HepG2 (cell line): Measurements from ENCODE around the gene NAPG. TPM values are rescaled to one million over a fixed set of nuclear protein-coding genes. Genes with fewer than 3 reads are reported as not detected.

ENCODE experiments used
- CBX1 ChIP-seq: IDR thresholded peaks from one replicate; pipeline ENCODE4 v1.6.1; 2016; ENCODE audit warnings: antibody characterized with exemption, low read depth
- ESRRA ChIP-seq: sonication (generic); formaldehyde crosslinking; IDR thresholded peaks from 2 replicates; pipeline ENCODE4 v1.5.1; 2020; ENCODE audit warnings: mild to moderate bottlenecking, low read depth, missing genetic modification reagents
- GTF3A ChIP-seq: sonication (generic); formaldehyde crosslinking; conservative IDR thresholded peaks from 2 replicates; pipeline ENCODE4 v1.4.0; 2020; ENCODE audit warnings: mild to moderate bottlenecking, missing genetic modification reagents
- IRX3 ChIP-seq: sonication (generic); formaldehyde crosslinking; IDR thresholded peaks from 2 replicates; pipeline ENCODE4 v1.8.1; 2023; ENCODE audit warnings: mild to moderate bottlenecking, low read depth, missing genetic modification reagents, borderline replicate concordance
- JUNB ChIP-seq: sonication (generic); formaldehyde crosslinking; IDR thresholded peaks from 2 replicates; pipeline ENCODE4 v1.8.0; 2022; ENCODE audit warnings: missing genetic modification reagents, mild to moderate bottlenecking, borderline replicate concordance
- KDM5B ChIP-seq: sonication (generic); formaldehyde crosslinking; IDR thresholded peaks from 2 replicates; pipeline ENCODE4 v1.4.0; 2020; ENCODE audit warnings: missing genetic modification reagents, mild to moderate bottlenecking, borderline replicate concordance
- KLF11 ChIP-seq: IDR thresholded peaks from 2 replicates; pipeline ENCODE4 v1.6.1; 2016; ENCODE audit warnings: missing compliant biosample characterization
- KLF6 ChIP-seq: IDR thresholded peaks from 2 replicates; pipeline ENCODE4 v1.8.0; 2016; ENCODE audit warnings: missing biosample characterization, missing genetic modification reagents
- MTF1 ChIP-seq: sonication (generic); formaldehyde crosslinking; IDR thresholded peaks from 2 replicates; pipeline ENCODE4 v1.5.0; 2020; ENCODE audit warnings: missing genetic modification reagents
- REL ChIP-seq: sonication (generic); formaldehyde crosslinking; conservative IDR thresholded peaks from 2 replicates; pipeline ENCODE4 v1.8.0; 2022; ENCODE audit warnings: mild to moderate bottlenecking, missing genetic modification reagents, moderate library complexity
- SALL2 ChIP-seq: sonication (generic); formaldehyde crosslinking; IDR thresholded peaks from 2 replicates; pipeline ENCODE4 v1.8.1; 2023; ENCODE audit warnings: mild to moderate bottlenecking, missing genetic modification reagents, inconsistent platforms
- ZNF224 ChIP-seq: sonication (generic); formaldehyde crosslinking; IDR thresholded peaks from 2 replicates; pipeline ENCODE4 v1.5.0; 2020; ENCODE audit warnings: mild to moderate bottlenecking, missing genetic modification reagents
- ZNF350 ChIP-seq: sonication (generic); formaldehyde crosslinking; IDR thresholded peaks from 2 replicates; pipeline ENCODE4 v1.4.0; 2020; ENCODE audit warnings: mild to moderate bottlenecking, low read depth, missing genetic modification reagents, borderline replicate concordance
- ZNF543 ChIP-seq: sonication (generic); formaldehyde crosslinking; IDR thresholded peaks from 2 replicates; pipeline ENCODE4 v1.4.0; 2020; ENCODE audit warnings: mild to moderate bottlenecking, missing genetic modification reagents
- ZNF678 ChIP-seq: sonication (generic); formaldehyde crosslinking; IDR thresholded peaks from 2 replicates; pipeline ENCODE4 v1.4.0; 2020; ENCODE audit warnings: mild to moderate bottlenecking, missing genetic modification reagents
- ZNF775 ChIP-seq: sonication (generic); formaldehyde crosslinking; IDR thresholded peaks from 2 replicates; pipeline ENCODE4 v1.4.0; 2020; ENCODE audit warnings: missing genetic modification reagents, mild to moderate bottlenecking, moderate library complexity, borderline replicate concordance
- polyA plus RNA-seq, 8 experiments: library from polyadenylated mRNA; depleted of rRNA in 3 of 8; stranded (reverse) in 7 of 8; unstranded in 1 of 8; fragments of >200 nt; fragmentation: Illumina TruSeq in 4 of 8; extraction: Trizol in 4 of 8; gene quantifications; 2 replicates each; pipeline versions ENCODE4 v1.2.1 to v1.2.3, GENCODE V29; 2011 to 2016; ENCODE audit warnings: low read depth in 4 of 8, missing spikeins in 1 of 8, mixed read lengths in 1 of 8; ENCODE audit not compliant: insufficient read depth in 1 of 8
- total RNA-seq, 5 experiments: library from RNA; depleted of rRNA; stranded (reverse); fragments of >200 nt; fragmentation: Illumina TruSeq; extraction: Trizol; gene quantifications; 2 replicates each; pipeline ENCODE4 v1.2.3, GENCODE V29; 2016; ENCODE audit warnings: low read depth in 1 of 5
- TF ChIP-seq, protein P1 (sequence below): fragments of 450-650 bp; IDR thresholded peaks from 2 replicates; pipeline ENCODE4 v1.6.1; 2016
- TF ChIP-seq, protein P2 (sequence below): sonication (generic); IDR thresholded peaks from 2 replicates; pipeline ENCODE4 v1.6.1; 2016; ENCODE audit warnings: low read depth, borderline replicate concordance
- TF ChIP-seq, protein P3 (sequence below): fragments of 450-650 bp; IDR thresholded peaks from 2 replicates; pipeline ENCODE4 v1.6.1; 2017
- TF ChIP-seq, protein P4 (sequence below): sonication (generic); formaldehyde crosslinking; IDR thresholded peaks from 2 replicates; pipeline ENCODE4 v1.9.0; 2021; ENCODE audit warnings: missing genetic modification reagents, mild to moderate bottlenecking, borderline replicate concordance
- TF ChIP-seq, protein P5 (sequence below): sonication (generic); formaldehyde crosslinking; IDR thresholded peaks from 2 replicates; pipeline ENCODE4 v1.8.1; 2022; ENCODE audit warnings: mild to moderate bottlenecking, missing genetic modification reagents
- TF ChIP-seq, protein P6 (sequence below): sonication (generic); formaldehyde crosslinking; IDR thresholded peaks from 2 replicates; pipeline ENCODE4 v1.5.0; 2020; ENCODE audit warnings: missing genetic modification reagents, mild to moderate bottlenecking, borderline replicate concordance

Gene NAPG
- total and polyA plus RNA-seq, 2 of the 13 experiments (the other 11 are each of a cell fraction or from before 2014, with no cell fraction given): 19.8 to 34.4 TPM

DNA sequence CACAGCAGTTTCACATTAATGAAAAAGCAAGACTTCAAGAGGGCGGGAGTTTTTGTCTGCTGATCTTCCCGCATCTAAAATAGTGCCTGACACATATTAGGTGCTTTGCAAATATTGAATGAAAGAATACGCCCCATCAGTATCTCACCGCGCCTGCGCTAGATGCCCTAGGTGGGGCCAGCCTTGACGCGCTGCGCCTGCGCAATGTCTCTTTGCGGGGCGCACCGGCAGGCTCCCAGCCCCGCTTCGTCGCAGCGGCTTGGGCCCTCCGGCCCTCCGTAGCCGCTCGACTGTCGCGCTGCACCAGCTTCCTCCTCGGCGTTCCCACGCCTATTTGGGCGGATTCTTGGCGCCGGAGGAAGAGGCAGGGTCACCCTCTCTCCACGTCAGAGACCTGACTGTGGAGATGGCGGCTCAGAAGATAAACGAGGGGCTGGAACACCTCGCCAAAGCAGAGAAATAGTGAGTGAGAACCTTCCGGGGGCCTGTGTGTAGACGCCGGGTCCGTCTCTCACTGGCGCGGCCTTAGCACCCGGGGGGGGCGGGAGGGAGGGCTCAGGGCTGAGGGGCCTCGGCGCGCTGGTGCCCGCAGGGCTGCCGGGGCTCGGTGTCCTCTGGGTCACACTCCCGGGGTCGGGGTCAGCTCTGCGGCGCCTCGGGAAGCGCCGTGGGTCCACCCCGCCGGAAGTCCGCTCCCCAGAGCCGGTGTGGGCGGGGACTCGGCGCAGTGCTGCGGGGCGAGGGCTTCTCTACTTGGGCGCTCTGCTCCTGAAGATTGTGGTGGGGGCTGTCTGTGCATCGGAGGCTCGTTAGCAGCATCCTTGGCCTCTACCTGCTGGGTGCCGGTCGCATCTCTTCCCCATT lies at the start of gene NAPG (continued):
- TF ChIP-seq, protein P1, sequence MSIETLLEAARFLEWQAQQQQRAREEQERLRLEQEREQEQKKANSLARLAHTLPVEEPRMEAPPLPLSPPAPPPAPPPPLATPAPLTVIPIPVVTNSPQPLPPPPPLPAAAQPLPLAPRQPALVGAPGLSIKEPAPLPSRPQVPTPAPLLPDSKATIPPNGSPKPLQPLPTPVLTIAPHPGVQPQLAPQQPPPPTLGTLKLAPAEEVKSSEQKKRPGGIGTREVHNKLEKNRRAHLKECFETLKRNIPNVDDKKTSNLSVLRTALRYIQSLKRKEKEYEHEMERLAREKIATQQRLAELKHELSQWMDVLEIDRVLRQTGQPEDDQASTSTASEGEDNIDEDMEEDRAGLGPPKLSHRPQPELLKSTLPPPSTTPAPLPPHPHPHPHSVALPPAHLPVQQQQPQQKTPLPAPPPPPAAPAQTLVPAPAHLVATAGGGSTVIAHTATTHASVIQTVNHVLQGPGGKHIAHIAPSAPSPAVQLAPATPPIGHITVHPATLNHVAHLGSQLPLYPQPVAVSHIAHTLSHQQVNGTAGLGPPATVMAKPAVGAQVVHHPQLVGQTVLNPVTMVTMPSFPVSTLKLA: no peak
- TF ChIP-seq, protein P2, sequence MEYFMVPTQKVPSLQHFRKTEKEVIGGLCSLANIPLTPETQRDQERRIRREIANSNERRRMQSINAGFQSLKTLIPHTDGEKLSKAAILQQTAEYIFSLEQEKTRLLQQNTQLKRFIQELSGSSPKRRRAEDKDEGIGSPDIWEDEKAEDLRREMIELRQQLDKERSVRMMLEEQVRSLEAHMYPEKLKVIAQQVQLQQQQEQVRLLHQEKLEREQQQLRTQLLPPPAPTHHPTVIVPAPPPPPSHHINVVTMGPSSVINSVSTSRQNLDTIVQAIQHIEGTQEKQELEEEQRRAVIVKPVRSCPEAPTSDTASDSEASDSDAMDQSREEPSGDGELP: no peak; the same call in 1 of the 2 replicates
- no peak for TF ChIP-seq ZNF678 (CRISPR knock-in tag)
- TF ChIP-seq ZNF350 (CRISPR knock-in tag): no peak; the same call in 1 of the 2 replicates
- no peak for TF ChIP-seq ZNF775 (CRISPR knock-in tag)
- TF ChIP-seq, protein P3, sequence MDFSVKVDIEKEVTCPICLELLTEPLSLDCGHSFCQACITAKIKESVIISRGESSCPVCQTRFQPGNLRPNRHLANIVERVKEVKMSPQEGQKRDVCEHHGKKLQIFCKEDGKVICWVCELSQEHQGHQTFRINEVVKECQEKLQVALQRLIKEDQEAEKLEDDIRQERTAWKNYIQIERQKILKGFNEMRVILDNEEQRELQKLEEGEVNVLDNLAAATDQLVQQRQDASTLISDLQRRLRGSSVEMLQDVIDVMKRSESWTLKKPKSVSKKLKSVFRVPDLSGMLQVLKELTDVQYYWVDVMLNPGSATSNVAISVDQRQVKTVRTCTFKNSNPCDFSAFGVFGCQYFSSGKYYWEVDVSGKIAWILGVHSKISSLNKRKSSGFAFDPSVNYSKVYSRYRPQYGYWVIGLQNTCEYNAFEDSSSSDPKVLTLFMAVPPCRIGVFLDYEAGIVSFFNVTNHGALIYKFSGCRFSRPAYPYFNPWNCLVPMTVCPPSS: no peak
- TF ChIP-seq KDM5B (CRISPR knock-in tag): peak; percentile 25; the same call in 1 of the 2 replicates
- peak; percentile 51; the same call in 1 of the 2 replicates for TF ChIP-seq SALL2 (CRISPR knock-in tag)
- TF ChIP-seq IRX3 (CRISPR knock-in tag): no peak
- TF ChIP-seq GTF3A: no peak
- TF ChIP-seq REL (CRISPR knock-in tag): no peak
- TF ChIP-seq JUNB: no peak
- TF ChIP-seq KLF11 (CRISPR knock-in tag): no peak
- TF ChIP-seq, protein P4, sequence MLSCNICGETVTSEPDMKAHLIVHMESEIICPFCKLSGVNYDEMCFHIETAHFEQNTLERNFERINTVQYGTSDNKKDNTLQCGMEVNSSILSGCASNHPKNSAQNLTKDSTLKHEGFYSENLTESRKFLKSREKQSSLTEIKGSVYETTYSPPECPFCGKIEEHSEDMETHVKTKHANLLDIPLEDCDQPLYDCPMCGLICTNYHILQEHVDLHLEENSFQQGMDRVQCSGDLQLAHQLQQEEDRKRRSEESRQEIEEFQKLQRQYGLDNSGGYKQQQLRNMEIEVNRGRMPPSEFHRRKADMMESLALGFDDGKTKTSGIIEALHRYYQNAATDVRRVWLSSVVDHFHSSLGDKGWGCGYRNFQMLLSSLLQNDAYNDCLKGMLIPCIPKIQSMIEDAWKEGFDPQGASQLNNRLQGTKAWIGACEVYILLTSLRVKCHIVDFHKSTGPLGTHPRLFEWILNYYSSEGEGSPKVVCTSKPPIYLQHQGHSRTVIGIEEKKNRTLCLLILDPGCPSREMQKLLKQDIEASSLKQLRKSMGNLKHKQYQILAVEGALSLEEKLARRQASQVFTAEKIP (CRISPR knock-in tag): no peak
- TF ChIP-seq ZNF224 (CRISPR knock-in tag): no peak
- no peak for TF ChIP-seq KLF6 (CRISPR knock-in tag)
- TF ChIP-seq, protein P5, sequence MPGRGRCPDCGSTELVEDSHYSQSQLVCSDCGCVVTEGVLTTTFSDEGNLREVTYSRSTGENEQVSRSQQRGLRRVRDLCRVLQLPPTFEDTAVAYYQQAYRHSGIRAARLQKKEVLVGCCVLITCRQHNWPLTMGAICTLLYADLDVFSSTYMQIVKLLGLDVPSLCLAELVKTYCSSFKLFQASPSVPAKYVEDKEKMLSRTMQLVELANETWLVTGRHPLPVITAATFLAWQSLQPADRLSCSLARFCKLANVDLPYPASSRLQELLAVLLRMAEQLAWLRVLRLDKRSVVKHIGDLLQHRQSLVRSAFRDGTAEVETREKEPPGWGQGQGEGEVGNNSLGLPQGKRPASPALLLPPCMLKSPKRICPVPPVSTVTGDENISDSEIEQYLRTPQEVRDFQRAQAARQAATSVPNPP (CRISPR knock-in tag): no peak
- TF ChIP-seq ZNF543 (CRISPR knock-in tag): no peak; the same call in 1 of the 2 replicates
- no peak for TF ChIP-seq MTF1 (CRISPR knock-in tag)
- TF ChIP-seq ESRRA (CRISPR knock-in tag): peak; percentile 36; the same call in 1 of the 2 replicates
- TF ChIP-seq CBX1: no peak
- TF ChIP-seq, protein P6, sequence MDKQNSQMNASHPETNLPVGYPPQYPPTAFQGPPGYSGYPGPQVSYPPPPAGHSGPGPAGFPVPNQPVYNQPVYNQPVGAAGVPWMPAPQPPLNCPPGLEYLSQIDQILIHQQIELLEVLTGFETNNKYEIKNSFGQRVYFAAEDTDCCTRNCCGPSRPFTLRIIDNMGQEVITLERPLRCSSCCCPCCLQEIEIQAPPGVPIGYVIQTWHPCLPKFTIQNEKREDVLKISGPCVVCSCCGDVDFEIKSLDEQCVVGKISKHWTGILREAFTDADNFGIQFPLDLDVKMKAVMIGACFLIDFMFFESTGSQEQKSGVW (CRISPR knock-in tag): no peak
